OCI-LY3 (cell line): ENCODE measurements around the gene SH3PXD2B.

ENCODE experiments used
- H2AFZ ChIP-seq: fragments of 200-600, 300-600 bp; shearing (Covaris generic); 2 replicates; pipeline ENCODE4 v1.6.0; 2014; ENCODE audit warnings: antibody characterized with exemption, low read depth, low read length
- H3K27ac ChIP-seq: fragments of 200-600, 300-600 bp; sonication (generic); 2 replicates; pipeline ENCODE4 v1.5.1; 2014; ENCODE audit warnings: mild to moderate bottlenecking, low read length, moderate library complexity, mixed read lengths
- H3K27me3 ChIP-seq: fragments of 200-600, 300-600 bp; sonication (generic); 2 replicates; pipeline ENCODE4 v1.6.1; 2014; ENCODE audit warnings: low read depth, low read length, mixed read lengths
- H3K36me3 ChIP-seq: fragments of 200-600, 300-600 bp; sonication (generic); replicated peaks from 2 replicates; pipeline ENCODE3; 2014; ENCODE audit warnings: low read depth, low read length, mixed read lengths
- H3K4me1 ChIP-seq: fragments of 300-600, 200-600 bp; sonication (generic); 2 replicates; pipeline ENCODE4 v1.6.1; 2014; ENCODE audit warnings: low read length, mixed read lengths
- H3K4me2 ChIP-seq: fragments of 200-600, 300-600 bp; sonication (generic); 2 replicates; pipeline ENCODE4 v1.6.1; 2014; ENCODE audit warnings: low read length, mixed read lengths
- H3K4me3 ChIP-seq: fragments of 300-600, 200-600 bp; sonication (generic); 2 replicates; pipeline ENCODE4 v1.5.1; 2014; ENCODE audit warnings: antibody characterized with exemption, mild to moderate bottlenecking, low read length, moderate library complexity
- H3K79me2 ChIP-seq: fragments of 300-600, 200-600 bp; shearing (Covaris generic); 2 replicates; pipeline ENCODE4 v1.6.1; 2014; ENCODE audit warnings: mild to moderate bottlenecking, low read length, mixed read lengths
- H3K9ac ChIP-seq: fragments of 300-600, 200-600 bp; shearing (Covaris generic); 2 replicates; pipeline ENCODE4 v1.6.0; 2014; ENCODE audit warnings: mild to moderate bottlenecking, low read length, moderate library complexity
- H3K9me3 ChIP-seq: fragments of 200-600, 300-600 bp; shearing (Covaris generic); 2 replicates; pipeline ENCODE4 v1.6.1; 2014; ENCODE audit warnings: low read length, mixed read lengths; ENCODE audit not compliant: insufficient read depth
- H4K20me1 ChIP-seq: fragments of 200-600, 300-600 bp; sonication (generic); 2 replicates; pipeline ENCODE4 v1.6.1; 2016; ENCODE audit warnings: low read length, mixed read lengths; ENCODE audit not compliant: insufficient read depth
- EZH2phosphoT487 ChIP-seq: fragments of 200-600 bp; shearing (Covaris generic); IDR thresholded peaks from 2 replicates; pipeline ENCODE4 v1.6.1; 2018; ENCODE audit warnings: antibody characterized with exemption, mixed run types, low read depth
- TF ChIP-seq, protein P1 (sequence below): fragments of 200-600, 300-600 bp; sonication (generic); IDR thresholded peaks from 2 replicates; pipeline ENCODE4 v1.5.1; 2014; ENCODE audit warnings: antibody characterized with exemption, low read length, low read depth

Gene SH3PXD2B

DNA sequence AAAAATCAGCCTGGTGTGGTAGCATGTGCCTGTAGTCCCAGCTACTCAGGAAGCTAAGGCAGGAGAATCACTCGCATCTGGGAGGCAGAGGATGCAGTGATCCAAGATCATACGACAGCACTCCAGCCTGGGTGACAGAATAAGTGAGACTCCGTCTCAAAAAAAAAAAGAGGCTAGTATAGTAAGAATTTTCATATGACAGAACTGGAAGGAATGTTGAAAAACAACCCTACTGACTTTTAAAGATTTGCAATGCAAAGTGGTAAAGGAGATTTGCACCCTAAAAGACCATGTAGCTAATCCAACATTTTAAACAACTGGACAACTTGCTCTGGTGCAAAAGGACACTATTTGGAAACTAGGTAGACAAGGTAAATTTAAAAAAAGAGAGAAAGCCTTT, 58.1 kb downstream of the SH3PXD2B start:
- Histone ChIP-seq H2AFZ (no peak overlapping the region), H3K36me3 (no peaks in the 10 kb centered on the region), H3K4me1 (no peaks in the 10 kb centered on the region), H3K4me3 (no peak overlapping the region), H3K9ac (no peak overlapping the region), H3K4me2 (no peak overlapping the region), H3K79me2 (no peaks in the 10 kb centered on the region), H3K27me3 (peaks cover 6% of the 10 kb centered on the region; the same call in 1 of the 2 replicates), H3K27ac (no peak overlapping the region), H3K9me3 (no peaks in the 10 kb centered on the region), H4K20me1 (no peaks in the 10 kb centered on the region)
- TF ChIP-seq, protein P1, sequence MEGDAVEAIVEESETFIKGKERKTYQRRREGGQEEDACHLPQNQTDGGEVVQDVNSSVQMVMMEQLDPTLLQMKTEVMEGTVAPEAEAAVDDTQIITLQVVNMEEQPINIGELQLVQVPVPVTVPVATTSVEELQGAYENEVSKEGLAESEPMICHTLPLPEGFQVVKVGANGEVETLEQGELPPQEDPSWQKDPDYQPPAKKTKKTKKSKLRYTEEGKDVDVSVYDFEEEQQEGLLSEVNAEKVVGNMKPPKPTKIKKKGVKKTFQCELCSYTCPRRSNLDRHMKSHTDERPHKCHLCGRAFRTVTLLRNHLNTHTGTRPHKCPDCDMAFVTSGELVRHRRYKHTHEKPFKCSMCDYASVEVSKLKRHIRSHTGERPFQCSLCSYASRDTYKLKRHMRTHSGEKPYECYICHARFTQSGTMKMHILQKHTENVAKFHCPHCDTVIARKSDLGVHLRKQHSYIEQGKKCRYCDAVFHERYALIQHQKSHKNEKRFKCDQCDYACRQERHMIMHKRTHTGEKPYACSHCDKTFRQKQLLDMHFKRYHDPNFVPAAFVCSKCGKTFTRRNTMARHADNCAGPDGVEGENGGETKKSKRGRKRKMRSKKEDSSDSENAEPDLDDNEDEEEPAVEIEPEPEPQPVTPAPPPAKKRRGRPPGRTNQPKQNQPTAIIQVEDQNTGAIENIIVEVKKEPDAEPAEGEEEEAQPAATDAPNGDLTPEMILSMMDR = no peak
- TF ChIP-seq EZH2phosphoT487 = no peak

GRCh38 chr5:172395483-172395882, 58.8 kb downstream of the SH3PXD2B start:
- Histone ChIP-seq H3K4me2 (no peak overlapping the region), H3K4me3 (no peak overlapping the region), H3K9me3 (no peaks in the 10 kb centered on the region), H3K4me1 (no peaks in the 10 kb centered on the region), H3K27me3 (peaks cover 6% of the 10 kb centered on the region; the same call in 1 of the 2 replicates), H4K20me1 (no peaks in the 10 kb centered on the region), H3K36me3 (no peaks in the 10 kb centered on the region), H3K9ac (no peak overlapping the region), H3K27ac (no peak overlapping the region), H3K79me2 (no peaks in the 10 kb centered on the region), H2AFZ (no peak overlapping the region)
- no peak for TF ChIP-seq EZH2phosphoT487
- TF ChIP-seq, protein P1 = no peak

DNA sequence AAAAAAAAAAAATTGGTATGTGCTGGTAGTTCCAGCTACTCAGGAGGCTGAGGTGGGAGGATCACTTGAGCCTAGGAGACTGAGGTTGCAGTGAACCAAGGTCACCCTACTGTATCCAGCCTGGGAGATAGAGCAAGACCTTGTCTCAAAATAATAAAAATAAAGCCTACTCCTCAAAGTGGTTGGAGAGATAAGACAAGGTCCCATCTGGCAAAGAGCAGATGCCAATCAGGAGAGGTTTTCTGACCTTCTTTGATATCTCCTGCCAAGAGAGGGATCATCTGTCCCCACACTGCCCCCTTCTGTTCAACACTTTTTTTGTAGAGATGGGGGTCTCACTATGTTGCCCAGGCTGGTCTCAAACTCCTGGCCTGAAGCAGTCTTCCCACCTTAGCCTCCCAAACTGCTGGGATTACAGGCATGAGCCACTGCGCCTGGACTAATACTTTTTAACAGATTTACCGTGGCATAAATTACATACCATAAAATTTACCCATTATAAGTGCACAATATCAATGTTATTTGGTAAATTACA, 64.7 kb downstream of the SH3PXD2B start:
- H3K36me3 ChIP-seq = no peaks in the 10 kb centered on the region

DNA sequence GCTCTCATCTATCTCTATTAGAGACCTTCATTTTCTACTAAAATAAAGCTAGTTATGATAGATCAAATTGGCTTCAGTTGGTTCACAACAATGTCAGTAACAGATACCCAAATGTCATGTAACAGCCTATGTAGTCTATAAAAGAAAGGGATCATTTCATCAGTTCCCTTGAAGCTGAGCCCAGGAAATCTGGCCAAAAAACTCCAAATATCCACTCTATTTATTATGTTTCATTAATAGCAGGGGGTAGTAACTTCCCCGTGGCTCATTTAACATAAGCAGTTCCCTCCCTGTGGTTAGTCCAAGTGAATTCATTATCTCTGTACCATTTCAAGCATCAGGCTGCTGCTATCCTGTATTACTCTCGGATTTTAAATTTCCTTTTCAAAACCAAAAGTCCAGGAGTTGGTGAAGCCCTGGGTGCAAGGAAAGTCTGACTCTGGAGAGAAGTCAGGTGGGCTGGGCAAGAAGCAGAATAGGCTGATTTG, 66.0 kb downstream of the SH3PXD2B start:
- Histone ChIP-seq H3K36me3 (no peaks in the 10 kb centered on the region), H3K27ac (no peak overlapping the region), H3K9ac (no peak overlapping the region), H3K27me3 (peaks cover 7% of the 10 kb centered on the region; the same call in 1 of the 2 replicates), H3K4me2 (no peak overlapping the region), H3K4me3 (no peak overlapping the region), H3K79me2 (no peaks in the 10 kb centered on the region), H3K9me3 (no peaks in the 10 kb centered on the region), H3K4me1 (no peaks in the 10 kb centered on the region), H4K20me1 (no peaks in the 10 kb centered on the region), H2AFZ (no peak overlapping the region)
- TF ChIP-seq, protein P1 = no peak
- no peak for TF ChIP-seq EZH2phosphoT487

More for the DNA sequence above, 64.7 kb downstream of the SH3PXD2B start:
- H3K79me2 ChIP-seq = no peaks in the 10 kb centered on the region
- no peaks in the 10 kb centered on the region for H3K9me3 ChIP-seq
- peaks cover 10% of the 10 kb centered on the region; the same call in 1 of the 2 replicates for H3K27me3 ChIP-seq
- no peaks in the 10 kb centered on the region for H3K4me1 ChIP-seq
- TF ChIP-seq EZH2phosphoT487 = no peak
- TF ChIP-seq, protein P1 = peak; percentile 15
- H3K27ac ChIP-seq = no peak overlapping the region
- no peak overlapping the region for H3K4me2 ChIP-seq
- no peaks in the 10 kb centered on the region for H4K20me1 ChIP-seq
- H3K4me3 ChIP-seq = no peak overlapping the region
- no peak overlapping the region for H3K9ac ChIP-seq
- H2AFZ ChIP-seq = no peak overlapping the region
